ENCODE measurements around the gene DEXI.

DNA sequence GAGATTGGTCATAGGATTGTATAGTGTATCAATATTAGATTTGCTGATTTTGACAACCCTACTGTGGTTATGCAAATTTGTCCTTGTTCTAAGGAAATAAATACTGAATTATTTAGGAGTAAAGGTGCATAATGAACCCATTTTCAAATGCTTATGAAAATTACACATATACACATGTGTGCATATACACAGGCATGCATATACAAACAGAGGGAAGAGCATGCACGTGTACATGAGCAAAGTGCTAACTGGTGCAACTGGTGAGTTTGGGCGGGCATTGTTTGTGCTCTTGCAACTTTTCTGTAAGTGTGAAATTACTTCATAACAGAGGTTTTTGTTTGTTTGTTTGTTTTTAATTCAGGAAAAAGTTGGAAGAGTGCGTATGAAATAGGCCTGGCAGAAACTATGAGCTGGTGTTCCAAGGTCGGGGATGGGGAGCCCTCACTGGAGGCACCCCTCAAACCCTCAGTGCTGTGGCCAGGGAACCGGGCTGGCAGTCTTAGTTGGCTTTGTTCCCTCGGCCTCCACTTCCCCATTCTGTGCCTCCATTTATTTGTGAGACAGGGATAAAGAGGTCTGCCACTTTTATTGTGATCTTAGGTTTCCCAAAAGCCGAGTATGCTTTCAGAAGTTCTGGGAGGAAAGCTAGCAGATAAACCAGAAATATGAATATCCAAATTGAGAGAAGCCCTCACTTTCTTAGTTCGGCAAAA lies 5.8 kb downstream of the DEXI start:
- TF ChIP-seq, protein P1, sequence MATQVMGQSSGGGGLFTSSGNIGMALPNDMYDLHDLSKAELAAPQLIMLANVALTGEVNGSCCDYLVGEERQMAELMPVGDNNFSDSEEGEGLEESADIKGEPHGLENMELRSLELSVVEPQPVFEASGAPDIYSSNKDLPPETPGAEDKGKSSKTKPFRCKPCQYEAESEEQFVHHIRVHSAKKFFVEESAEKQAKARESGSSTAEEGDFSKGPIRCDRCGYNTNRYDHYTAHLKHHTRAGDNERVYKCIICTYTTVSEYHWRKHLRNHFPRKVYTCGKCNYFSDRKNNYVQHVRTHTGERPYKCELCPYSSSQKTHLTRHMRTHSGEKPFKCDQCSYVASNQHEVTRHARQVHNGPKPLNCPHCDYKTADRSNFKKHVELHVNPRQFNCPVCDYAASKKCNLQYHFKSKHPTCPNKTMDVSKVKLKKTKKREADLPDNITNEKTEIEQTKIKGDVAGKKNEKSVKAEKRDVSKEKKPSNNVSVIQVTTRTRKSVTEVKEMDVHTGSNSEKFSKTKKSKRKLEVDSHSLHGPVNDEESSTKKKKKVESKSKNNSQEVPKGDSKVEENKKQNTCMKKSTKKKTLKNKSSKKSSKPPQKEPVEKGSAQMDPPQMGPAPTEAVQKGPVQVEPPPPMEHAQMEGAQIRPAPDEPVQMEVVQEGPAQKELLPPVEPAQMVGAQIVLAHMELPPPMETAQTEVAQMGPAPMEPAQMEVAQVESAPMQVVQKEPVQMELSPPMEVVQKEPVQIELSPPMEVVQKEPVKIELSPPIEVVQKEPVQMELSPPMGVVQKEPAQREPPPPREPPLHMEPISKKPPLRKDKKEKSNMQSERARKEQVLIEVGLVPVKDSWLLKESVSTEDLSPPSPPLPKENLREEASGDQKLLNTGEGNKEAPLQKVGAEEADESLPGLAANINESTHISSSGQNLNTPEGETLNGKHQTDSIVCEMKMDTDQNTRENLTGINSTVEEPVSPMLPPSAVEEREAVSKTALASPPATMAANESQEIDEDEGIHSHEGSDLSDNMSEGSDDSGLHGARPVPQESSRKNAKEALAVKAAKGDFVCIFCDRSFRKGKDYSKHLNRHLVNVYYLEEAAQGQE (IDR thresholded peaks at IDR 0.05; ENCODE audit: borderline replicate concordance): no peak
- TF ChIP-seq RAD21 (conservative IDR thresholded peaks at IDR 0.05): no peak
- TF ChIP-seq, protein P2, sequence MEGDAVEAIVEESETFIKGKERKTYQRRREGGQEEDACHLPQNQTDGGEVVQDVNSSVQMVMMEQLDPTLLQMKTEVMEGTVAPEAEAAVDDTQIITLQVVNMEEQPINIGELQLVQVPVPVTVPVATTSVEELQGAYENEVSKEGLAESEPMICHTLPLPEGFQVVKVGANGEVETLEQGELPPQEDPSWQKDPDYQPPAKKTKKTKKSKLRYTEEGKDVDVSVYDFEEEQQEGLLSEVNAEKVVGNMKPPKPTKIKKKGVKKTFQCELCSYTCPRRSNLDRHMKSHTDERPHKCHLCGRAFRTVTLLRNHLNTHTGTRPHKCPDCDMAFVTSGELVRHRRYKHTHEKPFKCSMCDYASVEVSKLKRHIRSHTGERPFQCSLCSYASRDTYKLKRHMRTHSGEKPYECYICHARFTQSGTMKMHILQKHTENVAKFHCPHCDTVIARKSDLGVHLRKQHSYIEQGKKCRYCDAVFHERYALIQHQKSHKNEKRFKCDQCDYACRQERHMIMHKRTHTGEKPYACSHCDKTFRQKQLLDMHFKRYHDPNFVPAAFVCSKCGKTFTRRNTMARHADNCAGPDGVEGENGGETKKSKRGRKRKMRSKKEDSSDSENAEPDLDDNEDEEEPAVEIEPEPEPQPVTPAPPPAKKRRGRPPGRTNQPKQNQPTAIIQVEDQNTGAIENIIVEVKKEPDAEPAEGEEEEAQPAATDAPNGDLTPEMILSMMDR (IDR thresholded peaks at IDR 0.05; ENCODE audit: poor library complexity, severe bottlenecking): no peak
- no peak for TF ChIP-seq POLR2AphosphoS5 (IDR thresholded peaks at IDR 0.05)
- no peak for TF ChIP-seq EZH2 (IDR thresholded peaks at IDR 0.05; ENCODE audit: borderline replicate concordance, insufficient read depth, low read length, poor library complexity, severe bottlenecking)
- no peak for TF ChIP-seq TAF1 (IDR thresholded peaks at IDR 0.05; ENCODE audit: low read depth)

Data from neural cell (in vitro differentiated cells).